Uterus (tissue), 4 donors: Measurements from ENCODE around the gene RBMS3. TPM values are rescaled to one million over a fixed set of nuclear protein-coding genes. Genes with fewer than 3 reads are reported as not detected.

ENCODE experiments used
- DNase-seq, 2 donors: peaks; one replicate each; pipeline ENCODE4 v3.0.0-alpha.2; 2019 to 2020
- H3K27ac ChIP-seq, 2 donors: fragments of 200-600 bp; sonication (generic); 1 replicate in 1 of 2; 2 replicates in 1 of 2; pipeline ENCODE4 v1.5.1; 2016 to 2018
- H3K27me3 ChIP-seq, 2 donors: fragments of 200-600 bp; sonication (generic); one replicate each; pipeline ENCODE4 v1.5.1; 2018 to 2019; ENCODE audit warnings: control low read depth in 1 of 2
- H3K36me3 ChIP-seq, 2 donors: fragments of 200-600 bp; sonication (generic); one replicate each; pipeline ENCODE4 v1.5.1; 2019; ENCODE audit warnings: control low read depth in 1 of 2
- H3K4me1 ChIP-seq, 2 donors: fragments of 200-600 bp; sonication (generic); one replicate each; pipeline ENCODE4 v1.5.1; 2018 to 2019; ENCODE audit warnings: control low read depth in 1 of 2
- H3K4me3 ChIP-seq, 2 donors: fragments of 200-600 bp; sonication (generic); 1 replicate in 1 of 2; 2 replicates in 1 of 2; pipeline ENCODE4 v1.5.1; 2018 to 2019; ENCODE audit warnings: mild to moderate bottlenecking in 1 of 2
- H3K9me3 ChIP-seq, 2 donors: fragments of 200-600 bp; sonication (generic); one replicate each; pipeline ENCODE4 v1.5.1; 2019; ENCODE audit warnings: control low read depth in 1 of 2
- CTCF ChIP-seq, 4 experiments: fragments of 200-600 bp in 2 of 4; fragments of 450-650 bp in 2 of 4; sonication (generic) in 2 of 4; IDR thresholded peaks; one replicate each; pipeline ENCODE4 v1.5.1; 2016 to 2019; ENCODE audit warnings: antibody characterized with exemption in 4 of 4, mild to moderate bottlenecking in 2 of 4, moderate library complexity in 1 of 4
- POLR2A ChIP-seq, 2 donors: fragments of 450-650 bp; IDR thresholded peaks; one replicate each; pipeline ENCODE4 v1.6.1; 2016; ENCODE audit warnings: antibody characterized with exemption in 2 of 2, mild to moderate bottlenecking in 1 of 2, moderate library complexity in 1 of 2
- intact Hi-C: fragments of 100-400 bp; cut with DNase I; formaldehyde crosslinking; loops from one replicate; pipeline ENCODE4 v1.15.1; 2023; ENCODE audit warnings: low total_unique reads
- total RNA-seq, 4 donors: library from RNA; depleted of rRNA in 3 of 4; stranded (reverse); fragments of >200 nt in 3 of 4; gene quantifications; one replicate each; pipeline versions ENCODE4 v1.1.0 to v1.2.4, GENCODE V29; 2014 to 2023
- donor health status: DM: yes; HTN: yes; CAD: no.

The RBMS3 gene
- total RNA-seq, 4 donors from 2014 or later, result 45.9 to 113 (median 75.4) TPM

- DNase-seq, result no peak
- H3K27ac ChIP-seq, result no peak overlapping the region
- no peaks in the 10 kb centered on the region for H3K4me1 ChIP-seq
- no peak overlapping the region for H3K4me3 ChIP-seq
- H3K9me3 ChIP-seq, result no peaks in the 10 kb centered on the region
- intact Hi-C loops, result no loop called here
- no peaks in the 10 kb centered on the region for H3K27me3 ChIP-seq
- H3K36me3 ChIP-seq, result no peaks in the 10 kb centered on the region
- TF ChIP-seq POLR2A (IDR thresholded peaks at IDR 0.05) (no peak), CTCF (IDR thresholded peaks at IDR 0.05) (no peak)
These were observed 634.1 kb downstream of the RBMS3 start for GRCh38 chr3:29914861-29915524.

GRCh38 chr3:29919571-29919970 lies 638.7 kb downstream of the RBMS3 start:
- intact Hi-C loops, result no loop called here
- H3K9me3 ChIP-seq, result no peaks in the 10 kb centered on the region
- no peak overlapping the region for H3K4me3 ChIP-seq
- H3K36me3 ChIP-seq, result no peaks in the 10 kb centered on the region
- H3K27ac ChIP-seq, result no peak overlapping the region
- no peak for DNase-seq
- H3K4me1 ChIP-seq, result no peaks in the 10 kb centered on the region
- TF ChIP-seq CTCF (IDR thresholded peaks at IDR 0.05) (no peak), POLR2A (IDR thresholded peaks at IDR 0.05) (no peak)
- H3K27me3 ChIP-seq, result no peaks in the 10 kb centered on the region

DNA sequence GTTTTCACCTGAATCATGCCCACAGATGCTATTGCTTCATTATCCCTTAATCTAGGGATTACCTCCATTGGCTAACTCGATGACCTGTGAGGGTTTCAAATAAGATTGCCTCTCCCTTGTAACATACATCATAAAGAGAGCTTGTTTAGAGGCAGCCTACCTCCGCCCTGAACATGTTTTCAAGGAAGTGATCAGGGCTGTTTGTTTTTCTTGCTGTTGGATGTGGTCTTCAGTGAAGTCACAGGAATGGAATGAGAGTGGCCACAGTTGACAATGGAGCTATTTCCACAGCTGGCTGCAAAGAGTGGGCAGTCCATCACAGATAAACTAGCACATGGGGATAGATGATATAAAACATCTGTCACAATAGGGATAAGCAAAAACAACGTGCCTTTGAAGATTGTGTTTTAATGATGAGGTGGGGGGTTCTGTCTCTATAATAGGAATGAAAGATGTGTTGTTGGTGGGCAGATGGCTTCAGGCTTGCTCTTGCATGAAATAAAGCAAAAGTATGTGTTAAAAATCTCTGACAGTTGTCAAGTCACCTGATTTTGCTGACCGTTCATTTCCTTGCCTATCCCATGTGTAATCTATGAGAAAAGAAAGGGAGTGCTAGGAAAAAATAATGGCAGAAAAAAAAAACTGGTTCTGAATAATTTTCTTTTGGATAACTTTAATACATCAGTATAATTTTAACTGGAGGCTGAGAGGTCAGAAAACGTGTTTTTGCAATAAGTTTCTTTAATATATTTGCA lies 642.3 kb downstream of the RBMS3 start:
- Histone ChIP-seq H3K27ac (no peak overlapping the region), H3K36me3 (no peaks in the 10 kb centered on the region), H3K9me3 (no peaks in the 10 kb centered on the region), H3K27me3 (no peaks in the 10 kb centered on the region), H3K4me3 (no peak overlapping the region), H3K4me1 (no peaks in the 10 kb centered on the region)
- intact Hi-C loops, result no loop called here
- DNase-seq, result no peak
- TF ChIP-seq POLR2A (IDR thresholded peaks at IDR 0.05), result no peak
- TF ChIP-seq CTCF (IDR thresholded peaks at IDR 0.05), result no peak

DNA sequence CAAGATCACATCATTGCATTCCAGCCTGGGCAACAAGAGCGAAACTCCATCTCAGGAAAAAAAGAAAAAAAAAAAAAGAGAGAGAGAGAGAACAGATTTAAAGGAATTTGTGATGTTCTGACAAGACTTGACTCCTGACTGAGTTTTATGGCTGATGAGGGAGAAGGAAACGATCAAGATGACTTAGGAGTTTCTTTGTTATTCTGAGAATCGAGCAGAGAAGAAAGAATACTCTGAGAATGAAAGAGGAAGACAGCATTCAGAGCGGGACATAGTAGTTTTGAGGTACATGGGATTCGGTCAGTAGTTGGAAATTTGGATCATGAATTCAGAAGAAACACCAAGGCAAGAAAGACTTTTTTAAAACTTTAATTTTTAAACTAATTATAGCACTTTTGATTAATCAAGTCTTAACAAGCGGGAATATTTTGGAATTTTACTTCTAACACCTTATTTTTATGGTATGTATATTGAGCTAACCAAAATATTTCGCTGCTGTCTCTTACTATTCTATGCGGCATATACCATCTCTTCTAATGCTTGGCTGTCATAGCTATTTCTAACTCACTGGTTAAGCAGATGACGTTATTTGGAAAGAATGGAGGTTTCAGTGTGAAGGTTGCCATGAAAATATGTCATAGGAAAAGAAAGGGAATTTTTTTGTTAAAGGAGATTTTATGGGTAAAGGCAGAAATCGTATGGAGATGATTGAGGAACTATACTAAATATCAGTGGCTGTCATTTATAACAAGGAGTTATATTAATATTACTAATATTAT lies 644.1 kb downstream of the RBMS3 start:
- Histone ChIP-seq H3K4me1 (no peaks in the 10 kb centered on the region), H3K27me3 (no peaks in the 10 kb centered on the region), H3K9me3 (no peaks in the 10 kb centered on the region), H3K36me3 (no peaks in the 10 kb centered on the region), H3K4me3 (no peak overlapping the region), H3K27ac (no peak overlapping the region)
- intact Hi-C loops, result no loop called here
- DNase-seq, result no peak
- TF ChIP-seq CTCF (IDR thresholded peaks at IDR 0.05) (no peak), POLR2A (IDR thresholded peaks at IDR 0.05) (no peak)

GRCh38 chr3:29926378-29926777 lies 645.5 kb downstream of the RBMS3 start:
- no peaks in the 10 kb centered on the region for H3K4me1 ChIP-seq
- DNase-seq, result no peak
- intact Hi-C loops, result no loop called here
- no peak overlapping the region for H3K4me3 ChIP-seq
- no peak overlapping the region for H3K27ac ChIP-seq
- H3K27me3 ChIP-seq, result no peaks in the 10 kb centered on the region
- H3K9me3 ChIP-seq, result no peaks in the 10 kb centered on the region
- TF ChIP-seq POLR2A (IDR thresholded peaks at IDR 0.05), result no peak
- no peak for TF ChIP-seq CTCF (IDR thresholded peaks at IDR 0.05)
- H3K36me3 ChIP-seq, result no peaks in the 10 kb centered on the region
